ELR (cell line): Measurements from ENCODE around the gene HSFX3.
A peak's percentile ranks its signal among the peaks of the same experiment; 100 is the strongest.
"Not testable (repeated sequence)": the region's sequence is repeated elsewhere in the genome, so short reads cannot be mapped to it uniquely, and the experiment has no call there.

Experiments used
- DNase-seq: peaks from one replicate; pipeline ENCODE4 v3.0.0-alpha.2; 2015; ENCODE audit warnings: low read depth

The HSFX3 gene

GRCh38 chrX:149545545-149546543, 3.9 kb downstream of the HSFX3 start:
- DNase-seq = peak; percentile 33

GRCh38 chrX:149541521-149542047, 8.1 kb downstream of the HSFX3 start:
- DNase-seq = no peak

GRCh38 chrX:149540621-149541520, 8.9 kb downstream of the HSFX3 start, which contains the start of gene EOLA1:
TSS of gene EOLA1 (plus strand) at chrX:149541012. CDS start at chrX:149545631, 4,619 bp downstream.
- DNase-seq = peak; percentile 94

- DNase-seq = peak; percentile 86
These were observed 9.5 kb downstream of the HSFX3 start for GRCh38 chrX:149540131-149540620.

- DNase-seq = peak; percentile 89
These were observed 10.2 kb downstream of the HSFX3 start for GRCh38 chrX:149539283-149540130.

GRCh38 chrX:149537474-149537873, 12.2 kb downstream of the HSFX3 start:
- not testable (repeated sequence) for DNase-seq

GRCh38 chrX:149534926-149535602, 14.7 kb downstream of the HSFX3 start:
- not testable (repeated sequence) for DNase-seq

- DNase-seq = not testable (repeated sequence)
These were observed 15.7 kb downstream of the HSFX3 start for GRCh38 chrX:149533999-149534398.

- DNase-seq = not testable (repeated sequence)
These were observed 16.9 kb downstream of the HSFX3 start for GRCh38 chrX:149532868-149533267.

GRCh38 chrX:149531599-149531998, 18.1 kb downstream of the HSFX3 start:
- DNase-seq = no peak

GRCh38 chrX:149528381-149528780, 21.3 kb downstream of the HSFX3 start:
- DNase-seq = no peak

- DNase-seq = peak; percentile 50
These were observed 22.0 kb downstream of the HSFX3 start for GRCh38 chrX:149527705-149528104.

GRCh38 chrX:149526318-149527033, 23.2 kb downstream of the HSFX3 start:
- not testable (repeated sequence) for DNase-seq

GRCh38 chrX:149525903-149526302, 23.8 kb downstream of the HSFX3 start:
- not testable (repeated sequence) for DNase-seq

- peak; percentile 75 for DNase-seq
These were observed 24.3 kb downstream of the HSFX3 start for GRCh38 chrX:149525389-149525788.

GRCh38 chrX:149522916-149523315, 26.8 kb downstream of the HSFX3 start:
- DNase-seq = no peak

GRCh38 chrX:149521438-149521837, 28.3 kb downstream of the HSFX3 start:
- DNase-seq = no peak

- not testable (repeated sequence) for DNase-seq
These were observed 29.0 kb downstream of the HSFX3 start for GRCh38 chrX:149520636-149521277.

GRCh38 chrX:149518236-149518635, 31.5 kb downstream of the HSFX3 start:
- no peak for DNase-seq
